CD4-positive, alpha-beta memory T cell (primary cell): ENCODE results near the gene JDP2. TPM values are rescaled to one million over a fixed set of nuclear protein-coding genes. Genes with fewer than 3 reads are reported as not detected.

ENCODE experiments used
- polyA plus RNA-seq, 2 donors: library from polyadenylated mRNA; unstranded; fragments of 300-500 nt; fragmentation: Illumina TruSeq; gene quantifications; one replicate each; pipeline ENCODE4 v1.2.3, GENCODE V29; 2021
- total RNA-seq, 2 experiments: library from RNA; stranded (reverse); gene quantifications; one replicate each; pipeline ENCODE4 v1.2.3, GENCODE V29; 2021

The JDP2 gene
- total and polyA plus RNA-seq, 4 experiments from 2014 or later: 0.20 to 0.79 (median 0.78) TPM; not detected in 1

Other genes starting within 250 kb of the JDP2 start
- gene FOS, start 149.2 kb upstream of the JDP2 start, total RNA-seq: 1 to 10 TPM; 4.1 to 4.3 TPM
- 100 to 1,000 TPM; 162 to 519 TPM for gene FOS, start 149.2 kb upstream of the JDP2 start, polyA plus RNA-seq
- gene BATF, start 94.4 kb downstream of the JDP2 start, total RNA-seq: 10 to 100 TPM; 17.1 to 20.6 TPM
- gene BATF, start 94.4 kb downstream of the JDP2 start, polyA plus RNA-seq: 10 to 100 TPM; 46.6 to 53.8 TPM
- gene FLVCR2, start 150.6 kb downstream of the JDP2 start, total RNA-seq: 1 to 10 TPM; 3.0 to 4.1 TPM
- 1 to 10 TPM; 1.9 to 3.3 TPM for gene FLVCR2, start 150.6 kb downstream of the JDP2 start, polyA plus RNA-seq
- 10 to 100 TPM; 12.9 to 13.9 TPM for gene ERG28, start 232.9 kb downstream of the JDP2 start, total RNA-seq
- 10 to 100 TPM; 30.5 to 43.2 TPM for gene ERG28, start 232.9 kb downstream of the JDP2 start, polyA plus RNA-seq
- gene TTLL5, start 233.2 kb downstream of the JDP2 start, total RNA-seq: 10 to 100 TPM; 25.3 to 28.2 TPM
- gene TTLL5, start 233.2 kb downstream of the JDP2 start, polyA plus RNA-seq: 10 to 100 TPM in 1 of 2 donors, 1 to 10 TPM in 1; 8.4 to 15.8 TPM